ENCODE data around the gene FRZB.

GRCh38 chr2:182898718-182899117, 32.3 kb upstream of the FRZB start:
- TF ChIP-seq EZH2 (IDR thresholded peaks at IDR 0.05) (no peak), POLR2AphosphoS5 (IDR thresholded peaks at IDR 0.05; ENCODE audit: borderline replicate concordance, low read depth, low read length) (no peak)

Measured in SK-N-MC (cell line).